DMS153 treated with DMSO at 0.1 percent for 48 hours (cell line): ENCODE measurements around the gene STAT5B.
"Not testable (repeated sequence)": the region's sequence is repeated elsewhere in the genome, so short reads cannot be mapped to it uniquely, and the experiment has no call there.

Source experiments
- DNase-seq: peaks from one replicate; lab custom pipeline; 2025; ENCODE audit not compliant: unreplicated experiment; lab: John Stamatoyannopoulos, UW

STAT5B gene

DNA sequence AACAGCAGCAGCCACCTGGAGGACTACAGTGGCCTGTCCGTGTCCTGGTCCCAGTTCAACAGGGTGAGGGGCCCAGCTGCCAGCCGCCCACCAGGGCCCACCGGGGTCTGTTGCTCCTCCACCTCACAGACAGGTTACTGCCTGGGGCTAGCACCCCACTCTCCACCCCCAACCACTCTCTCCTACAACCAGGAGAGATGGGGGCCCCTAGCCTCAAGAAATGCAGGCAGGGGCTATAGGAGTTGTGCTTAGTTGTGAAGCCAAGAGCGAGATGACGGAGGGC lies 30.1 kb upstream of the STAT5B start:
- no peak for DNase-seq

- no peak for DNase-seq
Observed at GRCh38 chr17:42305543-42306384, 29.6 kb upstream of the STAT5B start.

DNA sequence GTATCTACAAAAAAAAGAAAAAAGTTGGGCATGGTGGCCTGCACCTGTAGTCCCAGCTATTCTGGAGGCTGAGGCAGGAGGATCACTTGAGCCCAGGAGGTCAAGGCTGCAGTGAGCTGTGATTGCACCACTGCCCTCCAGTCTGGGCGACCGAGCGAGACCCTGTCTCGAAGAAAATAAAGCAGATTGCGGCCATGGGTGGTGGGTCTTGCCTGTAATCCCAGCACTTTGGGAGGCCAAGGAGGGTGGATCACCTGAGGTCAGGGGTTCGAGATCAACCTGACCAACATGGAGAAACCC lies 28.8 kb upstream of the STAT5B start:
- not testable (repeated sequence) for DNase-seq

DNA sequence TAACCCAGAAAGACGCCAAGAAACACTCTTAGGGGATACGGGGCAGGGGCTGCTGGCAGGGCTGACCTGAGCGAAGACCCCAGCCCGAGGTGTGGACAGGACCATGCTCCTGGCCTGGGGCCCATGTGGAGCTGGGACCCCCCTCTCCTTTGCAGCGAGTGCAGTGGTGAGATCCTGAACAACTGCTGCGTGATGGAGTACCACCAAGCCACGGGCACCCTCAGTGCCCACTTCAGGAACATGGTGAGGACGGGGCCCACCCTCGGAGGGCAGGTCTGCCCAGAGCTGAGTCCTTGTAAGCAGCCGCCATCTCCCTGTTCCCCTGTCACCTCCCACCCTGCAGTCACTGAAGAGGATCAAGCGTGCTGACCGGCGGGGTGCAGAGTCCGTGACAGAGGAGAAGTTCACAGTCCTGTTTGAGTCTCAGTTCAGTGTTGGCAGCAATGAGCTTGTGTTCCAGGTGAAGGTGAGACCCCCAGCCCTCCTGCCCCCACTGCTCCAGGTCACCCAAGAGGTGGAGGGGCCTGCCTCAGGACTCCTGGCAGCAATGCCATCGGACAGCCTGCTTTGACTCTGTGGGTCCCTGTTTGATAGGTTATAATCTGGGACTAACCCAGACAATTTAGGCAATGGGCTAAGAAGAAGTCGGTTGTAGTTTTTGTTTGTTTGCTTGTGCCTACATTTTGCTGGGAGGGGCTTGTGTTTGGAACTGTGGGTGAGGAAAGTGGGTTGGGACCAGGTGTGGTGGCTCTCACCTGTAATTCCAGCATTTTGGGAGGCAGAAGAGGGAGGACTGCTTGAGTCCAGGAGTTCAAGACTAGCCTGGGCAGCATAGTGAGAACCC lies 28.2 kb upstream of the STAT5B start:
- no peak for DNase-seq

DNA sequence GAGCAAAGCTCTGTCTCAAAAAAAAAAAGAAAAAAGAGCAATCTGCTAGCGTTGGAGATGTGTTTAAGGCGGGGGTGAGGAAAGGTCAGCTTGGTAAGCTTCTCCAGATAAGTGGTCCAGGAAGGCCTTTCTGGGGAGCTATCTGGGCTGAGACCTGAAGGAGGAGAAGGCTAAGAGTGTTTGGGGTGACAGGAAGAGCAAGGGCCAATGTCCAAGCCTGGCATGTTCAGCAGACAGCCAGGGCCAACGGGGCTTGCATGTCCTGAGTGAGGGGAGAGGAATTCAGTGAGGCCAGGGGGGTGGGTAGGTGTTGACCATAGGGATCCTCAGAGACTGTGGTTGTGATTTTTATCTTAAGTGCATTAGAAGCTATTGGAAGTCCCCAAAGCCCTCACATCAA lies 27.5 kb upstream of the STAT5B start:
- DNase-seq = no peak

DNA sequence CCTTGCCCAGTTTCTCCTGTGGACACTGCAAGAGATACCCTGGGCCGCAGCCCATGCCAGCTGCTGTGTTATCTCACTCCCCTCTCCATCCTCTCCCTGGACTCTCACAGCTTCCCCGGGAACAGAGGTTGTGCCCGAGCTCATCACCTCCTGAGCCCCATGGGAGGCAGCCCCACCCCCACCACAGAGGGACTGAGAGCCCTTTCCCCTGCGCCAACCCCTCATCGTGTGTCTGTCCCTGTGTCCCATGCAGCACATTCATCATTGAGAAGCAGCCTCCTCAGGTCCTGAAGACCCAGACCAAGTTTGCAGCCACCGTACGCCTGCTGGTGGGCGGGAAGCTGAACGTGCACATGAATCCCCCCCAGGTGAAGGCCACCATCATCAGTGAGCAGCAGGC lies 24.8 kb upstream of the STAT5B start:
- DNase-seq = no peak

DNA sequence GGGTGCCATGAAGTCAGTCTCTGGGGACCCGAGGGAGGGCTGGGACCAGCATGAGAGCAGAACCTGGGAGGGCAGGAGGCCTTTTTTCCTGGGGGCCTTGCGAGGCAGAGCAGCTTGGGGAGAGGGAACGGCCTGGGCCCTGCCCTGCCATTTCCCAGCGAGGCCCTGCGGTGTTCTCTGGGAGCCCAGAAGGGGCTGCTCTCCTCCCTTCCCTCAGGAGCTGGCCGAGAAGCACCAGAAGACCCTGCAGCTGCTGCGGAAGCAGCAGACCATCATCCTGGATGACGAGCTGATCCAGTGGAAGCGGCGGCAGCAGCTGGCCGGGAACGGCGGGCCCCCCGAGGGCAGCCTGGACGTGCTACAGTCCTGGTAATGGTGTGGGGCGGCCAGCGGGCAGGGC lies 23.7 kb upstream of the STAT5B start:
- DNase-seq = not testable (repeated sequence)

GRCh38 chr17:42299361-42299760 lies 23.2 kb upstream of the STAT5B start:
- not testable (repeated sequence) for DNase-seq

GRCh38 chr17:42297775-42298174 lies 21.6 kb upstream of the STAT5B start:
- DNase-seq = not testable (repeated sequence)

DNA sequence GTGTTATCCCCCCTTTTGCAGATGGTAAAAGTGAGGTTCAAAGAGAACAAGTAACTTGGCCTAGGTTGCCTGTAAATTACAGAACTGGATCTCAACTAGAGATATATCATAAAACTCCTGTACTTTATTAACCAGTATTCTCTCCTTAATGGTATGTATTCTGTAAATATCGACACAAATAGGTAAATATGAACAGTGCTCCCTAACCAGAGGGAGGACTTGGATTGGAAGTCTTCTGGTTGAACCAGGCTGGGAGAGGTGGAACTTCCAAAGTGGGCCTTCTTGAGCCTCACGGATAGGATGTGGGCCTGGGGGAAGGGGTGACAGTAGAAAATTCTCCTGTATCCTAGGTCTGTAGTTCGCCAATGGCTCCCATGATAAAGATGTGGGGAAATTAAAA lies 19.8 kb upstream of the STAT5B start:
- no peak for DNase-seq

- DNase-seq = no peak
Observed at GRCh38 chr17:42294469-42295398, 18.5 kb upstream of the STAT5B start.

DNA sequence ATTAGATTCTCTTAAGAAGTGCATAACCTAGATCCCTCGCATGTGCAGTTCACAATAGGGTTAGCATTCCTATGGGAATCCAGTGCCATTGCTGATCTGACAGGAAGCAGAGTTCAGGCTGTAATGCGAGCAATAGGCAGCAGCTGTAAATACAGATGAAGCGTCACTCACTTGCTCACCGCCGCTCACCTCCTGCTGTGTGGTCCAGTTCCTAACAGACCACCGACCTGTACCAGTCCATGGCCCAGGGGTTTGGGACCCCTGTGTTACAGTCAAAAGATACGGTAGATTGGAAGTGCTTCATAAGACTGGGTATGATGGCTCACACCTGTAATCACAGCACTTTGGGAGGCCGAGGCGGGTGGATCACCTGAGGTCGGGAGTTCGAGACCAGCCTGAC lies 14.9 kb upstream of the STAT5B start:
- no peak for DNase-seq

DNA sequence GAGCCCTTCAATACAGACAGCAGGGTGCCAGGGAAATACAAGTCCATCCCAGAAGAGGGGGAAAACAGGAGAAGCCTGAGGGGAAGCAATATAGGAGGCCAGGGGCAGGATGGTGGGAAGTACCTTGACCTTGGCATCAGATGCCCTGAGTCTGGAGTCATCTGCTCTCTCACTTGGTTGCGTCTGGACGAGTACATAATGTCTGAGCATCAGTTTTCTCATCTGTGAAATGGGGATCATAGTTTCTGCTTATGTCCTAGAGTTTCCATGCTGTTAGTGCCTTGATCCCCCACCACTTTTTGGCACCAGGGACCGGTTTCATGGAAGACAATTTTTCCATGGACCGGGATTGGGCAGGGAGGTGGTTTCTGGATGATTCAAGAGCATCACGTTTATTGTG lies 14.4 kb upstream of the STAT5B start:
- DNase-seq = no peak

DNA sequence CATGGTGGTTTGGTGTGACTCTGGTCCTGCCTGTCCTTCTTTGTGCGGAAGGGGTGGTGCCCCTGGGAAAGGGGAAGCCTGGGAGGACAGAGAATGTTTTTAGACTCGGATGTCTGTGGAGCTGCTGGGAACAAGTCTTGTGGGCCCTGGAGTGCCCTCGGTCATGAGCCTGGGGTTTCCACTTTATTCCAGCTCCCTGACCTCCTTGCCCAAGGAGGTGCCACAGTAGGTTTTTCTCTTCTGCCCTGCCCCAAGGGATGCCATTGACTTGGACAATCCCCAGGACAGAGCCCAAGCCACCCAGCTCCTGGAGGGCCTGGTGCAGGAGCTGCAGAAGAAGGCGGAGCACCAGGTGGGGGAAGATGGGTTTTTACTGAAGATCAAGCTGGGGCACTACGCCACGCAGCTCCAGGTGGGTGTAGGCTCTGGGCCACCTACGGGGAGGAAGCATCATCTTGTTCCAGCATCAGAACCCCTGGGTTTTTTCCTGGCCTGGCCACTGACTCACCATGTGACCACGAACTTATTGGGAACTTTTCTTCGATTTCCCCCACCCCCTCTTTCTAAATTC lies 13.5 kb upstream of the STAT5B start:
- DNase-seq = no peak

- DNase-seq = peak; percentile 23
Observed at GRCh38 chr17:42288803-42289610, 12.8 kb upstream of the STAT5B start.

DNA sequence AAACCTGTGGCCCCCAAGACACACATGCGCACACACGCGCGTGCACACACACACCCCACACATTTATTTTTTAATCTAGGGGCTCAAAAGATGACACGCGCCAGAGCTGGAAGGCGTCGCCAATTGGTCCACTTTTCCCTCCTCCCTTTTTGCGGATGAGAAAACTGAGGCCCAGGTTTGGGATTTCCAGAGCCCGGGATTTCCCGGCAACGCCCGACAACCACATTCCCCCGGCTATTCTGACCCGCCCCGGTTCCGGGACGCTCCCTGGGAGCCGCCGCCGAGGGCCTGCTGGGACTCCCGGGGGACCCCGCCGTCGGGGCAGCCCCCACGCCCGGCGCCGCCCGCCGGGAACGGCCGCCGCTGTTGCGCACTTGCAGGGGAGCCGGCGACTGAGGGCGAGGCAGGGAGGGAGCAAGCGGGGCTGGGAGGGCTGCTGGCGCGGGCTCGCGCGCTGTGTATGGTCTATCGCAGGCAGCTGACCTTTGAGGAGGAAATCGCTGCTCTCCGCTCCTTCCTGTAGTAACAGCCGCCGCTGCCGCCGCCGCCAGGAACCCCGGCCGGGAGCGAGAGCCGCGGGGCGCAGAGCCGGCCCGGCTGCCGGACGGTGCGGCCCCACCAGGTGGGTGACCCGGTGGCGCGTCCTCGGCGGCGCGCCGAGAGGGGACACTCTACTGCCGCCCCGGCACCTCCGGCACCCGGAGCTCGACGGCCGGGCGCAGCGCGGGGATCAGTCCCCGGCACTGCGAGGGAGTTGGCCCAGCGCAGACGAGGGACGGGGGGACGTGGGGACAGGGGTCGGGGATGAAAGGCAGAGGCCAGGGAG lies 12.0 kb upstream of the STAT5B start, which contains the start of gene STAT5A:
Gene STAT5A, plus strand, starts transcription at position 522 of the 826 bp plus-strand sequence. CDS start 914 bp downstream, outside the sequence.
- peak; percentile 29 for DNase-seq

DNA sequence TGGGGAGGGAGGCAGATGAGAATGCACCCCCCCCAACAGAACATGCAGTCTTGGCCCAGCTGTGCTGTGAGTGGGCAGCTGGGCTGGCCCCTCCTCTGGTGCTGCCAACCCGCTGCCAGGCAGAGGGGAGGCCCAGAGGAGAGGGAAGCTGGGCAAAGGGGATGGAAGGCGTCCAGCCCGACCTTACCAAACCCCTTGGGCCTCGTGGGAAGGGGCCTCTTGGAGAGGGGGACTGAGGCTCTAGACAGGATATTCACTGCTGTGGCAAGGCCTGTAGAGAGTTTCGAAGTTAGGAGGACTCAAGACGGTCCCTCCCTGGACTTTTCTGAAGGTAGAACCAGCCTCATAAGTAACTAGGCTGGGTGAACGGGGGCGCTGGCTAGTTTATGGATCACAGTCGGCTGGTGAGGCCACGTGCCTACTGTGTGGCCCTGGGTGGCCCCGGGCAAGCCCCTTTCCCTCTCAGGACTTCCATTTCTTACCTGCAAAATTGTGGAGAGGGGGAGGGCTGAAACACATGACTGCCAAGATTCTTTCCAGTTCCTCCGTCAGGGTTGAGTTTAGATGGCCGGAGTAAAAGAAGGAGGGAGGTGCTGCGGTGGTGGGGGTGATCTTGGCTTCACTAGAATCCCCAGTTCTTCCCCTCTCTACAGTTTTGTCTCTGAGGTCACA lies 11.2 kb upstream of the STAT5B start:
- DNase-seq = no peak

GRCh38 chr17:42286411-42287221 lies 10.4 kb upstream of the STAT5B start:
- no peak for DNase-seq
